HG02642 (cell line): ENCODE results near the gene MAPKAPK3.

Experiments used
- ATAC-seq: cut with Tn5 transposase; IDR thresholded peaks from one replicate; pipeline ENCODE4 v1.9.1; 2021; ENCODE audit warnings: mild to moderate bottlenecking; ENCODE audit not compliant: unreplicated experiment, poor library complexity

MAPKAPK3 gene

DNA sequence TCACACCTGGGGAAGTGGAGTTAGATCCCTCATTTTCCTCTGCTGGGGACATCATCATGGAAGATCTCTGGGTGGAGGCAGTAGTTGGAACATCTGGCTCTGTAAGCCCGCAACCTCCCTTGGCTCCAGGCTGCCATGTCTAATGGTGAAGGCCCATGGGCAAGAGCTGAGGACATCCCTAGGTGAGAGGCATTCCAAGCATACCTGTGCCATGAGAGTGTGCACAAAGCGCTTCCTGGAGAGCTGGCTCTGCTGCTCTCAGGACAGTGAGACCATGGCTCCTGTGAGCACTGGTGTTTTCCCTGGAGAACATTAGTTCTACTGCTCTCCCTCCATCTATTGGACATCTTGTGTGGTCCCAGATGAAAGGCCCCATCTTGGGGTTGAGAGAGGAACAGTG is 7.7 kb downstream of the MAPKAPK3 start:
- ATAC-seq = no peak

DNA sequence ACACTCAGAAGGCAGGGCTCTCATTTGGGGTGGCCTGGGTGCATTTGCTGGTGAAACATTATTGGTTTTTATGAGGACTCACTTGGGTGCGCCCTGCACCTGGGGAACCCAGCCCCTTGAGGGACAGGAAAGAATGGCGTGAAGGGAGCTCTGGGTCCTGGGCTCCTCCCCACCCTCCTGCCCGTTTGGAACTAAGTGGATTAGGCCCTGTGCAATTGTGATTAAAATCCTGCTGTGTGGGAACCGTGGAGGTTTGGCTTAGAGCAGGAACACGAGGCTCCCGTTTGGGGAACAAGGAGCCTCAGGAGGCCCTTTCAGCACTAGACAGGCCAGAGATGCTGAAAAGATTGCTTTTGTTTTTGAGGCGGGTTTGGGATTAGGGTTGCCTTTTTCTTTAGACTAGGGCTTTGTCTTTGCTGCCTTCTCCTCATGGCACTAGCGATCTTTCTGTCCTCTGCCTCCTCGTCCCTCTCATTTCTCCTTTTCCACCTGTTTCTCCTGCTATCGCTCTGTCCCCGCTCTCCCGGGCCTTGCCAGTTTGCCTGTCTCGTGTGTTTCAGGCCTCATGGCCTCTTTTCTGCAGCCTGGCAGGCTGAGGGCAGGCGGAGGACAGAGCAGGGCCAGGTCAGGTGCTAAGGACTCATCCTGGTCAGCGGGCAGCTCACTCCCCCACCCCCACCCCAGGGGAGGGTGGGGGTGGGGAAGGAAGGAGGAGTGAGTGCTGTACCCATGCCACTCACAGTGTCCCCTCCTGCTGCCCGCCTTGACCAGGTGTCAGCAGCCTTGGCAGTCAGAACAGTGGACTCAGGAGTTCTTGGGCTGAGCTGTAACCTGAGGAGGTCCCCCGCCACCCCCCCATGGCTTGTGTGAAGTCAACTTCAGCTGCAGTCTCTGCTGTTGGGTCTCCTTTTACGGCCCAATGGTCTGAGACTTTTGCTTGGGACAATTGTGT is 8.6 kb downstream of the MAPKAPK3 start:
- ATAC-seq = no peak

DNA sequence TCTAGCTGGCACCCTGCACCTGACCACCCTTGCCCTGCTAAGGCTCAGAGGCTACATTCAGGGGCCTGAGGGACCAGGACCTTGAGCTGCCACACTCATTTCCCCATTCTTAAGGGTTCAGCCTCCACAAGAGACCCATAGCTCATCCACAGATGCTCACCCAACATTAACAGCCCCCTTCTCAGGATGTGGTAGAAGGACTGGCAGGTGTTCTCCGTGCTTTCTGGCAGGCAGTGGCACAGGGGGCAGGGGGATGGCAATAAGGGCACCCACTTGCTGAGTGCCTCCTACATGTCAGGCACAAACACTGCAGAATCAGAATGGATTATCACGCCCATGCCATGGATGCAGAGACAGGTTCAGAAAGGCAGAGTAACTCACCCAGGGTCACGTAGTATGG is 9.4 kb downstream of the MAPKAPK3 start:
- no peak for ATAC-seq

DNA sequence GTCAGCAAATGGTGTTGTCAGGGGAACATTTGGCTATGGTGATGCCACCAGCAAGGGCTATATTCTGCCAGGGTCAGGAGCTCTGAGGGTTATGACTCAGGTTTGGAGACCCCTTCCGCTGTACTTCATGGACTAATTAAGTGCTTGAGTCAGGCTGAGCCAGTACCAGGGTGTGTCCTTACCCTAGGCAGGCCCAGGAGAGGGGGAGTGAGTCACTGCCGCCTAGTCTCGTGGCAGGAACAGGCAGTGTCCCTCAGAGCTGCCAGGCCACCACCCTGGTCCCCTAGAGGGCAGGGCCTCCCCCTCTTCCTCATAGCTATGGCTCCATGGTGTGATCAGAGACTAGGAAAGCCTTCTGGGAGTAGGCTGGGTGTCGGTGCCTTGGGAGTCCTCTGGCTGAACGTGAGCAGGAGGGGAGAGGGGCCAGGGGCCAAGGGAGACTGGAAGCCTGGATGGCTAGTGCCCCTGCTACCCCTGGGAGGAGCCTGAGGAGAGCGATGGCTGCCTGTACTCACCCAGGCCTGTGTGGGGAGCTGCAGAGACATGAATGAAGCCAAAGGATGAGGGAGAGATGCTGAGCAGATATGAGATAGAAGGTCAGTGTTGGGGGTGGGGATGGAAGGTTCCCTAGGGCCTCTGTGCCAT is 10.6 kb downstream of the MAPKAPK3 start:
- no peak for ATAC-seq

DNA sequence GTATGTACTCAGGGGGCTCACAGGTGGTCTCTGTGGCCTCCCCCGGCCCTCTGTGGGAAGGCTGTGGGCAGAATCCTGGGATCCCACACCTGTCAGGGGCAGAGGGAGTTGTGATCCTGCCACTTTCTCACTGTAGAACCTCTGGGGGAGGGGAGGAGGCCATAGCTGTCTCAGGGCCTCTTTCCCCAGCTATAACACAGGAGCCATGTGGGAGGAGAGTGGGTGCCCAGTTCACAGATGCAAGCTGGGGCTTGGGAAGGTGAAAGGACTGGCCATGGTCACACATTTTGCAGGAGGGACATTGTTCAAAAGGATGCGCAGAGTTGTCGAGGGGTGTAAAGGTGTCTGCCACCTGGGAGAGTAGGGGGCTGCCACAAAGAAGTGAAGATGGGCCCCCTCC is 11.7 kb downstream of the MAPKAPK3 start:
- ATAC-seq = no peak

DNA sequence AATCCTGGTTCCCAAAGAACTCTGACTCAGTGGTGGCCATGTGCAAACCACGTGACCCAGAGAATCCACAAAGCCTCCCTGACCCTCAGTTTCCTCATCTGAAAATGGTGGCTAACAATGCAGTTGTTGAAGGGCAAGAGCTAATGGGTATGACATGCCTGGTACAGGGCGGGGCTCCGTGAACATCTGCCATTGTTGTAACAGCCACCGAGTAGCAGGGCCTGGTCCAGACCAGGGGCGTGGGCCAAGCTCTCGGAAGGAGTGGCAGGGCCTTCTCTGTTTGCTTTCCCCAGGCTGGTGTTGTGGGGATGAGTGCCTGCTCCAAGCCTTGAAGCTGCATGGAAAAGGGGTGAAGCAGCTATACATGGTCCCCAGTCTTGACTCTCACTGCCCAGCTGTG is 13.4 kb downstream of the MAPKAPK3 start:
- no peak for ATAC-seq

DNA sequence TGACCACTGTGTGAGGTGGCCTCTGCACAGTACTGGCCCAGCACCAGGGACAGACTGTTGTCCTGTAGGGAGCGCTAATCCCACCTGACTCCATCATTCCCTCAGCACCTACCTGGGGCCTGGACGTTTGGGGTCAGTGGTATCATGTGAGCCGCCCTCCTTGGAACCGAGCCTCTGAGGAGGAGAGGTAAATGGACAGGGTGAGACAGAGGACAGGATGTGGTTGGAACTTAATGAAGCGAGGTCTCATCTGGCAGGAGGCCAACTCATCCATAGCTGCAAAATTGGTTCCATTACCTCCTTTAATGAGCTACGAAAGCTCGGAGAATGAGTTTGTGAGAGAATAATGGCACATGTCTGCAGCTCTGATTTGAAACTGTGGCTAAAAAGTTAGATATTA is 13.9 kb downstream of the MAPKAPK3 start:
- no peak for ATAC-seq

DNA sequence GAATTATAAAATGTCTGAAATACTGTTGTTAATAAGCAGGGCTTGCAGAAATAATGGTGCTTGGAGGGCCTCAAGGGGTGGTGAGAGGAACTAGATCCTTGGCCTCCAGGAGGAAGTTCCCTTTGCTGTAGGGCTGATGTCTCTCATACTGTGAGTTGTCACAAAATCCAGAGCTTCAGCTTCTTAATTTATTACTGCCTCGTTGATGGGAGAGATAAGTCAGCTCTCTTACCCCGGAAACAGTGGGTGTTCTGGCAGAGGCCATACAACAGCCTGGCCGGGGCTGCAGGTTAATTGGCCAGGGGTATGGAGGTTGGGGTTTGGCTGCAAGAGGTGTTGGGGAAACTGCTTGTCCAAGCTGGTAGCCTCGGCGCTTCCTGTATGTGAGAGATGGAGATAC is 15.5 kb downstream of the MAPKAPK3 start:
- no peak for ATAC-seq

DNA sequence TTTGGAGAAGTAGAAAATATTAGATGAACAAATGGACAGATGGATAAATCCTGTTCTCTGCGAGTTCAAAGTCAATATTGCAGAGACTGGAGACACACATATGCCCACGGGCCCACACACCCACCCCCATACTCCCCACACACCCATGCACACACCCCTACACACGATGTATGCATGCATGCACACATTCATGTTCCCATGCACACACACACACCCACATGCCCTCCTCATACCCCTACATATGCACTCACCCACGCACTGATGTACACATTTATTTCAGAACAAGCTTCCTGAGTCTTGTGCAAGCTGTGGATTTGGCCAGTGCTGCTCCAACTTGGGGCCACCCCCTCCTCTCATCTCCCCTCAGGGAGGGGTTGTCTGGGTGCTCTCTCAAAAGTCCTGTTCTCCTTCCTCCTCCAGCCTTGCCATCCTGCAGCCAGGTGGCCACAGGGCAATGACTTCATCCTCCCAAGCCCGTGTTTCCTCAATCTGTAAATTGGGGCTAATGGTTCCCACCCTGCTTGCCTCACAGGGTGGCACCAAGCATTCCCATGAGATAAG is 16.4 kb downstream of the MAPKAPK3 start:
- ATAC-seq = no peak

DNA sequence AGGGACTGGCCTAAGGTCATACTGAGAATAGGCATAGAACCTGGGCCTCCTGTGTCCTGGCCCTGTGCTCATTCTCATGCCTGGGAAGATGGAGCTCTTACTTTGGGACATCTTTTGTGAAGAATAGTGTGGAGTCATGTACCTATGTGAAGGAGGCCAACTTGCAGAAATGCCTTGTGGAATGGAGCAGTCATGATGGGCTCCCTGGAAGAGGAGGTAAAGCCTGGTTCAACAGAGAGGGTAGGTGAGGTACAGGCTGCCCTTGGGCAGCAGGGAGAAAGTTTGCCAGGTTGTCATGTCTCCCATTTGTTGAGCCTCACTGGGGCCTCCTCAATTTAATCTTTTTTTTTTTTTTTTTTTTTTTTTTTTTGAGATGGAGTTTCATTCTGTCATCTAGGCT is 18.1 kb downstream of the MAPKAPK3 start:
- no peak for ATAC-seq

DNA sequence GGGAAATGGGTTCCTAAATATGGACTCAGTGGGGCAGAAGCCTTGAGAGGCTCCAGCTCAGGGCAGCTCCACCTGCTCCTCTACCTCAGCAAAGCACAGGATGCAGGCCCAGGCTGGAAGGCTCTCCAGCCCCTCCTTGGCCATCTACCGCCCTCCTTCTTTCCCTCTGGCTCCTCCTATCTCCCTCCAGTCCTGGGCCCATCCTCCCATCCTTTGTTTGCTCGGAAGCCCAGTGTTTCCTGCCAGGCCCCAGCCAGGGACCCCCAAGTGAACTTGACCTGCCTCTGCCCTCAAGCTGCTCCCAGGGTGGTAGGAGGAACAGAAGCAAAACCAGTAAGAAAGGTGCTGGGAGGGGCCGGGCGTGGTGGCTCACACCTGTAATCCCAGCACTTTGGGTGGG is 20.1 kb downstream of the MAPKAPK3 start:
- no peak for ATAC-seq

DNA sequence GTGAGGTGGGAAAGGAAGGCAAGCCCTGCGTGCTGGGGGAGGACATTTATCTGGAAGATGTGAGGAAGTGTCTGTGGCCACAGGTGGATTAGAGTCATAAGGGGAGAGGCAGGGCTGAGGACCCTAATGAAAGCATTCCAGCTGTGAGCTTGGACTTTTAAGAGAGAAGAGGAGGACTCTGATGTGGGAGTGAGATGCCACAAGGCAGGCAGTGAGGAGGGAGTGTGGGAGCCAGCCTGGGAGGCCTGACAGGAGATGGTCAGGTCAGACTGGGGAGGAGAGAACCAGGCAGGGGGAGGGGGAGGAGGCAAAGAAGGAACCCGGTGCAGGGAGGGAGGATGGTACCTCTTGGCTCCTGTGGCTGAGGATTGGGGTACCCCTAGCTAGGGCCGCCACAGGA is 21.0 kb downstream of the MAPKAPK3 start:
- ATAC-seq = no peak

DNA sequence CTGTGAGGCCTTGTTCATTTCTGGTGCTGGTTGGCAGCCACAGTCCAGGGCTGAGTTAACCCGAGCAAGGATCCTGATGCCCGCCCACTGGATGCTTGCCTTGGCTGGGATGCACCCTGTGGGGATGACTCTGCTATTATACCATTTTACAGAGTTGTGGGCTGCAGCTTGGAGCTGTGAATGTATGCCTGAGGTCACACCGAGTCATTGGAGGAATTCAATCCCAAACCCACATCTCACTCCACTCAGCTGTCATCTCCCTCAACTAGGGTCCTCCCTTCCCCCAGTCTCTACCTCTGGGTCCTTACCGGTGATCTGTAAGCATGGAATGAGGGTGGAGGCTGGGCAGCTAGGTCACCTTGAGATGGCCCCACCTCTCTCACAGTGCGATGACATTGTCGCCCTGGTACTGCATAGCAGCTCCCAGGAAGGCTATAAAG is 22.1 kb downstream of the MAPKAPK3 start:
- ATAC-seq = no peak

DNA sequence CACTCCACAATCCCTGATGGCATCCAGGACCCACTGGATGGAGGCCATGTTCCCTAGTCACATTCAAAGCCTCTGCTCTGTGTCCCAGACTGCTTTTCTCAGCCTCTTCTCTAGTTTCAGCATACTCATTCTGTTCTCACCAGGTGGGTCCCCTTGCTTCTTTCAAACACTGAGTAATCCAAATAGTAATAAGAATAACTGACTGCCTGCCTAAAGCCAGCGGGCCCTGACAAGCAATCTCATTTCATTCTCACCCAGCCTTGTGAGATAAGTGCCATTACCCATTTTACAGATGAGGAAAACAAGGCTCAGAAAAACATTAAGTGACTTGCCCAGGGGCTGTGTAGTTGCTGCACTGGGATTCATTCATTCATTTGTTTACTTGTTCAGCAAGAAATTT is 25.4 kb downstream of the MAPKAPK3 start:
- no peak for ATAC-seq

DNA sequence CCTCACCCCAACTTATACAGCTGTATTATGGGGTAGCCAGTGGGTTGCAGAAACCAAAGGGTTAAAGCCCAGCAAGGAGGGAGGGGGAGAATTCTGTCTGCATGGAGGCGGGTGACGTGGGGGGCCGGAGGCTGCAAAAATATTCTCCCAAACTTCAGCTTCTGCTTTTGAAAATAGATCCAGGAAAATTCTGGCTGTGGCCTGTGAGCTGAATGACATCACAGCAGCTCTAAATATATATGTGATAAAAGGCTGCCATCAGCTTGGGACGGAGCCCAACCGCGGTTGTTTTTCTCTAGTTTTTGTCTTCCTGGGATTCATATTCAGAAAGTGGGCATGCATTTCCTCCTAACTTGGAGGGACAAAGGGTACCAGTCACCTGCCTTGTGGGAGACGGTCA is 27.6 kb downstream of the MAPKAPK3 start:
- no peak for ATAC-seq

DNA sequence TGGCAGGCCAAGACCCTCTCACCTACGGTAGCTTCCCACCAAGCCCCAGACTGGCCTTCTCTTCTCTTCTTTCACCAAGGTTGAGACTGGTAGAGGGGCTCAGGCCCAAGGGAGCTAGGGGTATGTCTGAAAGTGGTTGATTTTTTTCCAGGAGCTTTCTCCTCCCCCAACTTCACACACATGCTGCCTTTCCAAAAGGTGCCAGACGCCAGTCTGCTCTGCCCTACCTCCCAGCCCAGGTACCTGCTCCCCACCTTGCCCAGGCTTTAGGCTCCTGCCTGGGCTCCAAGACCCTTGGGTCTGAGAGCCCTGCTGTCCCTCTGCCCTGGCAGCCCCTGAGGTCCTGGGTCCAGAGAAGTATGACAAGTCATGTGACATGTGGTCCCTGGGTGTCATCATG is 28.4 kb downstream of the MAPKAPK3 start:
- ATAC-seq = no peak

DNA sequence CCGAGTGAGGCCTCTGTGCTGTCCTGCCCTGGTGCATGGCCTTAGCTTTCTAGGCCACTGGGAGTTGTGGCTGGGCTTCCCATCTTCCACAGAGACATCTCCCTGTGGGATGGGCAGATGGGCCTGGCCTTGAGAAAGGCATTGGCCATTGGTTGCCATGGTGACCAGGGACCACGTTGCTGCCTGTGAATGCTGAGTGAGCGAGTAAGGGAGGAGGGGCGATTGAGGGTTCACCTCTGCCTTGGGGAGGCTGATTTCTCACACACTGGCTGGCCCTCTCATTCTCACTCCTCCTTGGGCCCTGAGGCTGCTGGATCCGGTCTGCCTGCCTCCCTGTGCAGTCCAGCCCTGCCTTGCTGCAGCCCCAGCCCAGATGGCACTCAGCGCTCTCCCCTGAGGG is 31.4 kb downstream of the MAPKAPK3 start:
- no peak for ATAC-seq

DNA sequence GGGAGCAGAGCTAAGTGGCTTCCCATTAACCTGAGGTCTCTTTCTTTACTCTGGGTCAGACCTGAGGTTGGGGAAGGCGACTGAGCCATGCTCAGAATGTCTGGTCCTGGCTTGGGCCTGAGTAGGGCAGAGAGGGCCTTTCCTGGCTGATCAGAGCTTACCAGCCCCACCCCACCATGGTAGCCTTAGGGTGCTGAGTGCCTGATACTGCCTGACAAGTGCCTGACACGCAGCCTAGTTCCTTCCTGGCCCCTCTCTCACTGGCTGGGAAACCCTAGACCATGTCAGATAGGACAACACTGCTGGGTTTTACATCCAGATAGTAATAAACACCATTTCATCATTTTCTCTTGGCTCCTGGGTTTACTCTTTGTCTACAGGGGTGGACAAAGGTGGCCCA is 32.0 kb downstream of the MAPKAPK3 start:
- ATAC-seq = no peak

DNA sequence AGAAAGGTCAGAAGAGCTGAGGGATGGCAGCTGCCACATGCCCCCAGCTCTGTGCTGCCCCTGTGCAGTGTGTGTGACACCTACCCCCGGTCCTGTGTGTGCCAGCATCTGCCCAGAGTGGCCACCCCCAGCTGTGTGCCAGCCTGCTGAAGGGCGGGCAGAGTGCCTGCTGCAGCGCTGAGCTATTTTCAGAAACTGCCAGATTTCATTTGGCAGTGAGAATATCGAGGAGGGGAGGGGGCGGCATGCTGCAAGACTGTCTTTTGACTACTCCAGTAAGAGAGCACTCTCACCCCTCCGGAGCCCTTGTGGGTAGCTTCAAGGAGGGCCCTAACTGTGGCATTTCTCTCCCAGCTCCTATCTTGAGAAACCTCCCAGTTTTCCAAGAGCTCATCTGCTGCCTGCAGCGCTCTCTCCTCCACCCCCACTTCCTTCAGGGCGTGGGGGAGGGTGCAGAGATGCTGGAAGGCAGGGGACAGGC is 32.5 kb downstream of the MAPKAPK3 start:
- no peak for ATAC-seq

DNA sequence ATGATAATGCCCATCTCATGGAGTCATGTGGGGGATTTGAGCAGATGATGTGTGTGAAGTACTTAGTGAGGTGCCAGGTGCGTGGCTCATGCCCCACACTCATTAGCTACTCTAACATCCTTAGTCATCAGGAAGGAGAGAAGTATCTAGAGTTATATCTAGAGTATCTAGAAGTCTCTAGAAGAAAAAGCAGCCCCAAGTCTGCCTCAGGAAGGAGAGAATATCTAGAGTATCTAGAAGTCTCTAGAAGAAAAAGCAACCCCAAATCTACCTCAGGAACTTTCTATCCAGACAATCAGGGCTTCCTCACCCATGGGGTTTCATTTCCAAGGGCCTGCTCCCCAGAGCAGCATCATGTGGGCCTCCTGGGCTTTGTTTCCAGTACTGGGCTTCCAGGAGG is 33.1 kb downstream of the MAPKAPK3 start:
- no peak for ATAC-seq

DNA sequence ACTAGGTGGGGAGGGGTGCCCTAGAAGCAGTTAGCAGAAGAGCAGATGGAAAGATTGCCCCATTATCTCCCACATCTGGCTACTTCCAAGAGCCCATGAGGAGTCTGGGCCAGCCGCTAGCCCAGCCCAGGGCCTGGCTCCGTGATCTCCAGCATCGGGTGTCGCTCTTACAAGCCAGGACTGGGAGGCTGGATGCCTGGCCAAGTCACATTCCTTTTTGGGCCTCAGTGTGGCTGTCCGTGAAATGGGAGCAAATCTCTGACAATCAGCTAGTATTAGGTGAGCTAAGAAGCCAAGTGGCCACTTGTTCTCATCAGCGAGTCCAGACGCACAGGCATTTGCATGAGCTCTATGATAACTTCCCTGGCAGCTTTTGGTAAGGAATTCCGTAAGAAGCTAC is 34.5 kb downstream of the MAPKAPK3 start:
- no peak for ATAC-seq
